Measurements from ENCODE around the gene TMC8.

Gene TMC8

DNA sequence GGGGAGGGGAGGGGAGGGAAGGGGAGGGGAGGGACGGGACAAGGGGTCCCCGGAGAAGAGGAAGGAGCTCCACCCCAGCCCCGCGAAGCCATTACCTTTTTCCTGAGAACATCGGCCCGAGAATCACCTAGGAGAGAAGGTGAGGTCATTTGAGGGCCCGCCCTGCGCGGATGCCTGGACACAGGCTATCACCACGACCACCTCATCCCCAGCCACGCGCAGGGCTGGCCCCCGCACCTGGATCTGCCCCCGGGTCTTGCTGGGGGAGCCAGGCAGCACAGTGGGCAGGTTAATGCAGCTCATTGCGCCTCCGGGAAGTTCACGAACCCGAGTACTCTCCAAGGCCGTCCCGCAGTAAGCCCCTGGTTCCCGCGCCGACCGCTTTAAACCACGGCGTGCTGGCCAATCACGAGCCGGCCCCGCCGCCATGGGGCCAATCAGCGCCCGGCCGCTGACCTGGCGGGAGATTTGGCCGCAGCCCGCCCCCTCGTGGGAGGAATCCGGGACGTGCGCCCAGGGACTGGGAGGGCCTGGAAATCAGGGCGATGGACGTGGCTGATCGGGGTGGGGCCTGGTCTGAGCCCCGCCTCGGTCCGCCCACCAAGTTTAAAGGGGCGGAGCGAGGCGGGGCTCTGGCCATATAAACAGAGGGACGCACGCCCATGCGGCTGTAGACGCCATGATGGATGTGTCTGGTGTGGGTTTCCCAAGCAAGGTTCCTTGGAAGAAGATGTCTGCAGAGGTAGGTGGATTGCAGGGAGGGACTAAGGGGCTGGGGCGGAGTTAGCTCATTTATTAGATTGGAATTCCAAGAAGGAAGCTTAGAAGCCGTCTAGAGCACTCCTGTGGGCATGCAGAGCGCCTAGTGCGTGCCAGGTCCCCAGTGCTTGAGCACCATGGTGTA lies 56.4 kb downstream of the TMC8 start, which contains the start of the genes AFMID and TK1:
TSS of gene AFMID (plus strand) at position 671 of the 904 bp plus-strand sequence. CDS start at position 680, 9 bp downstream.
TSS of gene TK1 (minus strand) at position 361 of the 904 bp plus-strand sequence. CDS start at position 303, 58 bp downstream.
- H3K4me3 ChIP-seq (replicated peaks in 1 of 2; ENCODE audit: low read depth in 2 of 2, low read length in 2 of 2): peak within 1 kb of the TSS; percentile 70 to 73
- TF ChIP-seq, protein P1, sequence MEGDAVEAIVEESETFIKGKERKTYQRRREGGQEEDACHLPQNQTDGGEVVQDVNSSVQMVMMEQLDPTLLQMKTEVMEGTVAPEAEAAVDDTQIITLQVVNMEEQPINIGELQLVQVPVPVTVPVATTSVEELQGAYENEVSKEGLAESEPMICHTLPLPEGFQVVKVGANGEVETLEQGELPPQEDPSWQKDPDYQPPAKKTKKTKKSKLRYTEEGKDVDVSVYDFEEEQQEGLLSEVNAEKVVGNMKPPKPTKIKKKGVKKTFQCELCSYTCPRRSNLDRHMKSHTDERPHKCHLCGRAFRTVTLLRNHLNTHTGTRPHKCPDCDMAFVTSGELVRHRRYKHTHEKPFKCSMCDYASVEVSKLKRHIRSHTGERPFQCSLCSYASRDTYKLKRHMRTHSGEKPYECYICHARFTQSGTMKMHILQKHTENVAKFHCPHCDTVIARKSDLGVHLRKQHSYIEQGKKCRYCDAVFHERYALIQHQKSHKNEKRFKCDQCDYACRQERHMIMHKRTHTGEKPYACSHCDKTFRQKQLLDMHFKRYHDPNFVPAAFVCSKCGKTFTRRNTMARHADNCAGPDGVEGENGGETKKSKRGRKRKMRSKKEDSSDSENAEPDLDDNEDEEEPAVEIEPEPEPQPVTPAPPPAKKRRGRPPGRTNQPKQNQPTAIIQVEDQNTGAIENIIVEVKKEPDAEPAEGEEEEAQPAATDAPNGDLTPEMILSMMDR (IDR thresholded peaks at IDR 0.05; ENCODE audit: low read depth, low read length): peak; percentile 66
- DNase-seq (ENCODE audit: low read depth in 2 of 2): peak; percentile 98
